Activated T-cell treated with anti-CD3 and anti-CD28 coated beads, Interleukin-2, amount 50 U/mL, for 24 hours (primary cell): ENCODE measurements around the gene ZCCHC2.

Experiments
- DNase-seq: peaks from one replicate; pipeline ENCODE4 v3.0.0-alpha.2; 2020
- H3K27ac Mint-ChIP-seq: 2 replicates; pipeline ENCODE4 v1.8.0; 2020; ENCODE audit warnings: mild to moderate bottlenecking, mixed read lengths
- H3K27me3 Mint-ChIP-seq: 2 replicates; pipeline ENCODE4 v1.8.0; 2020; ENCODE audit warnings: mixed read lengths
- H3K36me3 Mint-ChIP-seq: 2 replicates; pipeline ENCODE4 v1.8.0; 2020; ENCODE audit warnings: low read depth, mixed read lengths
- H3K4me1 Mint-ChIP-seq: 2 replicates; pipeline ENCODE4 v1.8.0; 2020; ENCODE audit warnings: low read depth, mixed read lengths
- H3K4me3 Mint-ChIP-seq: 2 replicates; pipeline ENCODE4 v1.8.0; 2020; ENCODE audit warnings: mild to moderate bottlenecking, moderate library complexity, mixed read lengths
- H3K9me3 Mint-ChIP-seq: 2 replicates; pipeline ENCODE4 v1.8.0; 2020; ENCODE audit warnings: mixed read lengths

ZCCHC2 gene

DNA sequence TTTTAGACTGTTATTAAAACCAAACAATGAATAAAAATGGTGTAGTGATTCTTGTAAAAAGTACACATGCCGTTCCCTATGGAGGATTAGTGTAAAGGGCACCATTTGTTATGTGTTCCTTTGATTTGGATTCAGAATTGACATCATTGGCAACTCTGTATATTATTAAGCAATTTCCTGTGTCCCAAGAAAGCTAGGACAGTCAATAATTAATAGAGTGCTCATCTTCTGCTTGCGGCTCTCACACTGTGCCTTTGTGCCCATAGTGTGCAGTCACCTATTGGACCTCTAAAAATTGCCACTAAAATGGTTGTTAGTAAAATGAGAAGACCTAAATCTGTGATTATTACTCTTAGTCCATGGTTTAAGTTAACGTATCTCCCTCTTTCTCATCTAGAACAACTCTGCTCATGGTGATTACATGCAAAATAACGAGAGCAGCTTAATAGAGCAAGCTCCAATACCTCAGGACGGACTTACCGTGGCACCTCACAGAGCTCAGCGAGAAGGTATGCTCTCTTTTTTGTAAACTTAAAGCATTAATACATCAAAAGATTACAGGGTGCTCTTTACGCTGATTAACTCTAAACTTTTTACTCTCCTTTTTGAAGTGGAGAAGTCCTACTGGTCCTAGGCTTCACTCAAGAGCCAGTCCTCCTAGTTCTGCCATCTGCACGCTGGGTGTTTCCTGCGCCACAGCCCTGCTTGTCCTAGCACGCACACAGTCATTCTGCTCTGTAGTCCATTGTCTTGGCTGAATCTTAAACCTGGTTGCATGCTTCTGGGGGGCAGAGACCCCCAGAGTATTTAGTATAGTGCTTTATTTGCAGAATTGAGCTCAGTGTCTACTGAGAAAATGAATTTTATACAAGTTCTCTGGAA, 16.7 kb downstream of the ZCCHC2 start:
- Mint-ChIP-seq H3K4me3 (no peak overlapping the region), H3K4me1 (peaks cover 38% of the 10 kb centered on the region), H3K9me3 (no peaks in the 10 kb centered on the region), H3K27ac (no peak overlapping the region), H3K36me3 (peaks cover 72% of the 10 kb centered on the region), H3K27me3 (no peaks in the 10 kb centered on the region)
- DNase-seq = no peak

DNA sequence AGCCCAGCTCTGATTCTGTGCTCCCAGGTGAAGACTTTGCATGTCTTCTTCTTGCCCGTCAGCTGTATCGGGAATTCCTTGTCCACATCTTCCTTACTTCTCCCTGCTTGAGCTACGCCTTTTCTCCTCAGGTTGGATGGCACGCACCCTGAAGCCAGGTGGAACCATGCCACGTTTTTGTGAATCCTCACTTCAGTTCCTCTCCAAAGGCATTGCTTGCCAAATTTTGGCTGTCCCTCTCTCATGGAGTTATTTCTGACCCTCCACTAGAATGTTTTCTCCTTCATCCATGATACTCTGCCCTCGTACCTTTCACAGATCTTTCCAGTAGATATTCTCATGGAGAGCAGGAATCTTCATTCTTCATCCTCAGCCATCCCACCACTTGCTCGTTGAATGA, 20.2 kb downstream of the ZCCHC2 start:
- no peak overlapping the region for H3K27ac Mint-ChIP-seq
- DNase-seq = no peak
- H3K9me3 Mint-ChIP-seq = no peaks in the 10 kb centered on the region
- H3K4me3 Mint-ChIP-seq = no peak overlapping the region
- peaks cover 5% of the 10 kb centered on the region for H3K4me1 Mint-ChIP-seq
- H3K27me3 Mint-ChIP-seq = no peaks in the 10 kb centered on the region
- H3K36me3 Mint-ChIP-seq = peaks cover 87% of the 10 kb centered on the region

DNA sequence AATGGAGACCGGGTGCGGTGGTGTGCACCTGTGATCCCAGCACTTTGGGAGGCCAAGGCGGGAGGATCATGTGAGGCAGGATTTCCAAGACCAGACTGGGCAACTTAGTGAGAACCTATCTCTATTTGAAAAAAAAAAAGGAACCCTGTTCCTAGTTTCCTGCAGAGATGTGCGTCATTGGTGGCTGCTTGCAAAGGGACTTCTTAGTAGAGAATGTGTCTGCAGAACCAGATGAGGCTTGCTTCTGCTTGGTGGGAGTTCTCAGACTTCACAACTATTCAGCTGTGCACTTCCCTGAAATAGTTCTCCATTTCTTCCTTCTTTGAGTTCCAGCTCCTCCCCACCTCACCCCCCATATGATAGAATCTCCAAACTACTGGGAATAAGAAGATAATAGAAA, 22.3 kb downstream of the ZCCHC2 start:
- DNase-seq = no peak
- Mint-ChIP-seq H3K9me3 (no peaks in the 10 kb centered on the region), H3K4me3 (no peak overlapping the region), H3K27ac (no peak overlapping the region), H3K36me3 (peaks cover 96% of the 10 kb centered on the region), H3K4me1 (peaks cover 1% of the 10 kb centered on the region), H3K27me3 (no peaks in the 10 kb centered on the region)

DNA sequence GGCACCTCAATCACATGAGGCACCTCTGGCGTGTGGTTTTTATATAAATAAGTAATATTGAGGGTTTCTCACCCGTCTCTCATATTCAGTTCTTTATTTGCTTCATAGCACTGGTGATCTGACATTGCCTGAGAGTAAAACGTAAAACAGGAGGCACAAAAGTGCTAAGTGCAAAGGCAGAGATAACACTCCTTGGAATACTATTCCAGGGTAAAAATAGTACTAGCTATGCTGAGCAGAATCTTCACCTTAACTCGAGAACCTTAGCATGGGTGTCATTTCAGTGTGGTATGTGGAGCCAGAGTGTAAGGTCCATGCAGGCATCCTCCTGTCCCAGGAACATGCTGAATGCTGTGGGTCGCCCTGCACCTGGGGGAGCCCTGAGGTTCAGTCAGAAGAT, 26.9 kb downstream of the ZCCHC2 start:
- peaks cover 20% of the 10 kb centered on the region for H3K4me1 Mint-ChIP-seq
- H3K4me3 Mint-ChIP-seq = no peak overlapping the region
- H3K36me3 Mint-ChIP-seq = peaks cover 93% of the 10 kb centered on the region
- no peak for DNase-seq
- H3K27me3 Mint-ChIP-seq = no peaks in the 10 kb centered on the region
- no peak overlapping the region for H3K27ac Mint-ChIP-seq
- H3K9me3 Mint-ChIP-seq = no peaks in the 10 kb centered on the region

DNA sequence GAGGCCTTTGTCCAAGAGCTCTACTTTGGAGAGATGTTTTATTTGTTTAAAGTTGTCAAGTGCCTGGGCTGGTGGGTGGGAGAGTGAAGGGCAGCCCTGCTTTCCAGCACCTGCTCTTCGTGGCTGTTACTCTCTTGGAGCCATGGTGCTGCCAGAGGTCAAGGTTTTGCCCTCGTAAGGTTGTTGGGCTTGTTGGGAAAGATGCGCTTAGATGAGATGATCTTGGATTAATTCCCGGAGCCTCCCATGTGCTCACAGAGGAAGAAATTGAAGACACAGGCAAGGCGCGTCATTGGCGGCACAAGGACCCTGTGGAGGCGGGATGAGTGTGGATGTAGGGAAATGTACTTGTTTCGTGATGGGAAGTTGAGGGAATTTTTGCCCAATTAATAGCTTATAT, 27.9 kb downstream of the ZCCHC2 start:
- DNase-seq = no peak
- Mint-ChIP-seq H3K4me1 (peaks cover 26% of the 10 kb centered on the region), H3K4me3 (no peak overlapping the region), H3K27ac (no peak overlapping the region), H3K36me3 (peaks cover 93% of the 10 kb centered on the region), H3K9me3 (no peaks in the 10 kb centered on the region), H3K27me3 (no peaks in the 10 kb centered on the region)

DNA sequence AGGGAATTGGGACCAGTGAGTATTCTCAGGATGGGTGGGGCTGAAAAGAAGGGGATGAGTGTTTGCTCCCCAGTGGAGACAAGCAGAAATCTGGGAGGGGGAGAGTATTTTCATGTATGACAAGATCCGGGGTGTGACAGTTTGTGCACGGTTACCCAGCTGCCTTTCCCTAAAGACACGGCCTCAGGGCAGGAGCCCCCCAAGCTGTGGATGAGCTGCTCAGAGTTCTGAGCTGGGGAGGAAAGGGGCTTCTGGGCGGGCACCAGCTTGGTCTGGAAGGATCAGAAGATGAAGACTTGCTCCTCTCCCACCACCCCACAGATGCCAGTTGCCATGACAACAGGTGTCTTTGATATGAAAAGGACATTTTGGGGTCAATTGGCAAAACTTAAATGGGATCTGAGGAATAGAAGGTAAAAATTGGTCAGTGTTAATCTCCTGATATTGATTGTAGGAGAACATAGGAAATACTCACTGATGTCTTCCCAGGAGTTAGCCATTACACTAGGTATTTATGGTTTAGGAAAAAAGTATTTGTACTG, 29.2 kb downstream of the ZCCHC2 start:
- H3K27ac Mint-ChIP-seq = peak overlapping the region; percentile 31
- peaks cover 32% of the 10 kb centered on the region for H3K4me1 Mint-ChIP-seq
- no peaks in the 10 kb centered on the region for H3K27me3 Mint-ChIP-seq
- no peaks in the 10 kb centered on the region for H3K9me3 Mint-ChIP-seq
- H3K36me3 Mint-ChIP-seq = peaks cover 93% of the 10 kb centered on the region
- no peak for DNase-seq
- H3K4me3 Mint-ChIP-seq = no peak overlapping the region

DNA sequence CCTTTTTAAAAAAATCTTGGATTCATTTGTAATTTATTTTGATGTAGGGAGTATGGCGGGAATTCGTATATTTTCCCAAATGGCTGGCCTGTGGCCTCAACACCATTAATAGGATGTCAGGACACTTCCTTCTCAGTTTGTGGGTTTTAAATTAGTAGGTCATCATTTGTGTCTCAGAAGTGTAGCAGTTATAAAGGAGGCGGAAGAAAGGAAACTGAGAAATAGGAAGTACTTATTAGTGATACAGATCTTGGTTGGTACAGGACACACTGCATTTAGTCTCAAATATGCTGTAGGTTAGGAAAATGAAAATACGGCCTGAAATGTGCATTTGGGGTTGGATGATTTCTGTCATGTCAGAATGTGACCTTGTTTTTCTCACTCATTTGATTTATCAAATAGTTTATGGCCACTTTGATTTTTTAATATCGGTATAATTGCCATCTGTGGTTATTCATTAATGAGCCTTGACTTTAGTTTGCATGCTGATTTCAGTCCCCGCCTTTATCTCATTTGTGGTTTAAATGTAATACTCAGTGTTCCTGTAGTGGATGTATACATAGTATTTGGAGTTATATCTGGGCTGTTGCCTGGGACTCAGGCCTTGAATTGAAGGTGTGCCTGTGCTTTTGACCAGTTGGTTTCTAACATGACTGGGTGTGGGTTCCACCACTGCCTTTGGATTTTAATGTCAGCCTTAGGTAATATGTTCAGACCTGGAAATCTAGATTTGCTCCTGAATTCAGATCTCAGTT, 31.4 kb downstream of the ZCCHC2 start:
- peaks cover 92% of the 10 kb centered on the region for H3K36me3 Mint-ChIP-seq
- H3K4me3 Mint-ChIP-seq = no peak overlapping the region
- no peaks in the 10 kb centered on the region for H3K9me3 Mint-ChIP-seq
- no peak overlapping the region for H3K27ac Mint-ChIP-seq
- H3K27me3 Mint-ChIP-seq = no peaks in the 10 kb centered on the region
- H3K4me1 Mint-ChIP-seq = peaks cover 34% of the 10 kb centered on the region
- DNase-seq = no peak

DNA sequence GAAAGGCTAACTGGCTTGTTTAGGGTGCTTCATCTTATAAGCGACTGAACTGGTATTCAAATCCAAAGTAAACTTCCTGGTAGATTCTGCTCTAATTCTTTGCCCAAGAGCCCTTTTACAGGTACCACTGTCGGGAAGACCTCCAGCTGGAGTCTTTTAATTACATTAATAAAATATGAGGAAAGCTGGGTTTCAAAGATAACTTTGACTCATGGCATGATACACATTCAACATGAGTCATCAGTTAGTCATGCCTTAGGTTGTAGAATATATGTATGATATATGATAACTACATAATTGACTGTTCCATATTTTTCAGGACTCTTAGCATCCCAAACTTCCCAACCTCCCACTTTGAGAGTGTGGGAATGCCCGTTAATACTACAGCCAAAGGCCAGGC, 32.3 kb downstream of the ZCCHC2 start:
- Mint-ChIP-seq H3K4me1 (peaks cover 34% of the 10 kb centered on the region), H3K9me3 (no peaks in the 10 kb centered on the region), H3K27ac (peak overlapping the region; percentile 63), H3K27me3 (no peaks in the 10 kb centered on the region), H3K4me3 (no peak overlapping the region), H3K36me3 (peaks cover 92% of the 10 kb centered on the region)
- no peak for DNase-seq

DNA sequence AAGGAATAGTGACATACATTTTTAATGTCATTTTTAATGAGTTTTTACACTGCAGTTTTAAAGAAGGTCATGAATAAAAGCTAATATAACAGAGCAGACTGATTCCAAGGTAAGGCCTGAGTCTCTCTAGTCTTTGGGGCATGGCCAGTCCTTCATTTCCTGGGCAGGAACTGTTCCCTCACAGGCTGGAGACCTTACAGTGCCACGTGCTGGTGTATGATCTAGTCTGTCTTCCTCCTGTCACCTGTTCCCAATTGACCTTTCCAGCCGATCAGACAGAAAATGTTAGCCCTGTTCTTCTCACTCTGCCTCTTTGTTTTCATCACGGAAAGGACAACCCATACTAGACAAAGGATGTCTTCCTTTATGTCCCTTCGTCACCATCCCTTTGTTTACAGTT, 33.6 kb downstream of the ZCCHC2 start:
- Mint-ChIP-seq H3K4me1 (peaks cover 32% of the 10 kb centered on the region), H3K36me3 (peaks cover 92% of the 10 kb centered on the region), H3K9me3 (no peaks in the 10 kb centered on the region), H3K27ac (no peak overlapping the region), H3K27me3 (no peaks in the 10 kb centered on the region), H3K4me3 (no peak overlapping the region)
- DNase-seq = no peak

DNA sequence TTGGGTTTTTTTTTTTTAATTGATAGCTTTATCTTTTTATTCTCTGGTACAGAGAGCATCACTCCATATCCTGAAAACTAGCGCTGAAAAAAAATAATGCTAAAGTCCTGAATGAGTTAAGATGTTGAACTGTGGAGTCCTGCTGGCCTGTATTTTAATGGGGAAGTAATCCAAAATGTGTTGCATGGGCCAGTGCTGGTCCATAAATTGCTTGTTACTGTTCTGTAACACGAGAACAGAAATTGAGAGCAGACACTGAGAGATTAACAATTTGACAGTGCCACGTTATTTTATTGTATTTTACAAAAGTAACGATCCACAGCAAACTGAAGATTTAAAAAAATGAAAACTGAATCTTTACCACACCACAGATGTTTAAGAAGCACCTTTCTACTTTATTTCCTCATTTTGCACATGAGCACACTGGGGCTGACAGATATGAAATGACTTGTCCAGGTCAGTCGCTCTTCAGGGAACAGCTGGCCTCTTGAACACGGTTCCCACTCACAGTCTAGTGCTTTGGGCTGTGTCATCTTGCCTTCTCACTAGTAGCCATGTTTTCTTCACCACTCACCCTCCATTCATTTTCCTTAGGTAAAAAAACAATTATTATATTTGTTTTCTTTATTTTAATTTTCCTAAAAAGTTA, 35.3 kb downstream of the ZCCHC2 start:
- H3K4me1 Mint-ChIP-seq = peaks cover 28% of the 10 kb centered on the region
- no peaks in the 10 kb centered on the region for H3K9me3 Mint-ChIP-seq
- peak overlapping the region; percentile 35 for H3K27ac Mint-ChIP-seq
- H3K4me3 Mint-ChIP-seq = no peak overlapping the region
- H3K36me3 Mint-ChIP-seq = peaks cover 95% of the 10 kb centered on the region
- no peaks in the 10 kb centered on the region for H3K27me3 Mint-ChIP-seq
- no peak for DNase-seq

DNA sequence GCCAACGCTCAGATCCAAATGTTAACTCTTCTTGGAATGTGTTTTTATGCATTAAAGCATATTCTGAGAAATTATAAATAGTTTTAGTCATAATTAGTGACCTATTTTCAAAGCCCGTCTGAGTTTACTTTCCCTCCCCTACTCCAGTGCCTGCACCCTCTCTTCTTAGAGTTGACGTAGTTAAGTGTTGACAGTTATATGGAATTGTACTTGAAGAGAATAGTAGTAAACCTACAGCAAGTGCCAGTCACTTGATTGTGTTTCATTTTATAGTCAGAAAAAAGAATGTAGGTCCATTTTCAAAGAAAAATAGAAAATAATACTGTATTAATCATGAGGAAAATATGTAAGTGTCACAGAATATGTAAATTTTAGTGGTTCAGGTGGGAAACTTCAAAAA, 41.2 kb downstream of the ZCCHC2 start:
- Mint-ChIP-seq H3K4me3 (no peak overlapping the region), H3K9me3 (no peaks in the 10 kb centered on the region), H3K36me3 (peaks cover 94% of the 10 kb centered on the region), H3K4me1 (peaks cover 6% of the 10 kb centered on the region), H3K27ac (no peak overlapping the region), H3K27me3 (no peaks in the 10 kb centered on the region)
- DNase-seq = no peak

DNA sequence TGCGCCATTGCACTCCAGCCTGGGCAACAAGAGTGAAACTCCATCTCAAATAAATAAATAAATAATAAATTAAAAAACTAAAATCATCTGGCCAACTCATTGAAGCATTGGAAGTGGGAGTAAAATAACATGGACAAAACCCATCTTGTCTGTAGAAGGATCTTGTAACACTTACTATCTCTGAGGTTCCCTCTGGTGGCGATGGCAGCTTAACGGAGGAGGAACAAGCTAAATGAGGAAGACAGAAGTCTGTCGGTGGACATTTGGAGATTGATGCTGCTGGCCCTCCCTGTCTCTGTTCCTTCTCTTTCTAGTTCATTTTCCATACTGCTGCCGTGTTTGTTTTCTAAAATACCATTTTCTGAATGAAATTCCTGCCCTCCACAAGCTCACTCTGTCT, 43.4 kb downstream of the ZCCHC2 start:
- H3K4me3 Mint-ChIP-seq = no peak overlapping the region
- no peaks in the 10 kb centered on the region for H3K9me3 Mint-ChIP-seq
- peak overlapping the region; percentile 35 for H3K27ac Mint-ChIP-seq
- peaks cover 9% of the 10 kb centered on the region for H3K4me1 Mint-ChIP-seq
- H3K27me3 Mint-ChIP-seq = no peaks in the 10 kb centered on the region
- peaks cover 93% of the 10 kb centered on the region for H3K36me3 Mint-ChIP-seq
- no peak for DNase-seq

DNA sequence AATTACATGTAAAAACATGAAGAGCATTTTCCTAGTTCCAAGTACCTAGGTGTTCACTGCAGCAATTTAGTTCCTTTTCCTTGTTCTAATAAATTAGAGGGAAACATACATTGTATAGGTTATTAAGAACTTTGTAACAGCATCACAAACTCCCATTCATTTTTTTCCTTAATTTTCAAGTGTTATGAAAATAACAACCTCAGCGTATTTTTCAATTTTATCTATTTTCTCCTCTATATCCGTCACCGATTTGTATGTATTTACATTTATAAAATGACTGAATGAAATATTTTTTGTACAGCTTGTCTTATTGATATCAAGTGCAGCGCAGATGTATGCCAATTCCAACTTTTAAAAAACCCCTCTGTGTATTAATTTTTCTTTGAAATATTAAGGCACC, 44.0 kb downstream of the ZCCHC2 start:
- H3K4me3 Mint-ChIP-seq = no peak overlapping the region
- peaks cover 93% of the 10 kb centered on the region for H3K36me3 Mint-ChIP-seq
- no peaks in the 10 kb centered on the region for H3K27me3 Mint-ChIP-seq
- no peak for DNase-seq
- peaks cover 15% of the 10 kb centered on the region for H3K4me1 Mint-ChIP-seq
- no peak overlapping the region for H3K27ac Mint-ChIP-seq
- no peaks in the 10 kb centered on the region for H3K9me3 Mint-ChIP-seq

DNA sequence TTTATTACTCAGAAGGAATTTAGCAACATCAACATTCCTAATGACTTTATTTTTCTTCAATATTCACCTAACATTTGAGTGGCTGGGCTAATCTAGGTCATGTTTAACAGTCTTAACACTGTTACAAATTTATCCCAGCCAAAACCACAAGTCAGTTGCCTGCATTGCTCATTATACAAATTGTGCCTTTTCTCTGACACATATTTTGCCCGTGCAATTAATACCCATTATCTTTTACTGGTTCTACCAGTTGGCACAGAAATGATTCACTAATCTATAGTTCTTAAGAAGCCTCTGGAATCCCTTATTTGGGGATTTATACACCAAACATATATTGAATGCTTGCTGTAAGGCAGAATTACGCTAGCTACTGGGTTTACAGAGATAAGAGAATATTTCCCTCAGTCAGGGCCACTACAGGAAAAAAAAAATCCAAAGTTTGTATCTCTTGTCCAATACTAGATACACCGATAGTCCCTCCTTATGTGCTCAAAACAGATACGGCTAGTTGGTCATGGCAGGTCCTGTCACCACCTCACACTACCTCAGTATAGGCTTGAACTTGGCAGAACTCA, 46.3 kb downstream of the ZCCHC2 start:
- Mint-ChIP-seq H3K4me1 (peaks cover 22% of the 10 kb centered on the region), H3K4me3 (no peak overlapping the region), H3K27me3 (no peaks in the 10 kb centered on the region), H3K27ac (peak overlapping the region; percentile 14), H3K9me3 (no peaks in the 10 kb centered on the region), H3K36me3 (peaks cover 94% of the 10 kb centered on the region)
- DNase-seq = no peak
